Liver (tissue), 3 donors: ENCODE measurements around the gene ZYG11B.

Experiments
- ATF3 ChIP-seq: IDR thresholded peaks from 2 replicates; pipeline ENCODE4 v1.6.1; 2016; ENCODE audit warnings: antibody characterized with exemption
- CTCF ChIP-seq: fragments of 150-350 bp; IDR thresholded peaks from 2 replicates; pipeline ENCODE4 v1.5.1; 2017; ENCODE audit warnings: improper control_type of control experiment, low read depth, low read length; ENCODE audit not compliant: missing input control
- EGR1 ChIP-seq, 2 donors: IDR thresholded peaks; 2 replicates each; pipeline ENCODE4 v1.6.1; 2016 to 2018; ENCODE audit warnings: antibody characterized with exemption in 2 of 2, low read depth in 2 of 2
- GABPA ChIP-seq, 2 donors: IDR thresholded peaks in 1 of 2; conservative IDR thresholded peaks in 1 of 2; 2 replicates each; pipeline ENCODE4 v1.6.1; 2016; ENCODE audit warnings: antibody characterized with exemption in 2 of 2, mild to moderate bottlenecking in 1 of 2, moderate library complexity in 1 of 2
- JUND ChIP-seq, 2 donors: IDR thresholded peaks; 2 replicates each; pipeline ENCODE4 v1.6.1; 2016; ENCODE audit warnings: antibody characterized with exemption in 2 of 2
- MAX ChIP-seq: IDR thresholded peaks from 2 replicates; pipeline ENCODE4 v1.6.1; 2016; ENCODE audit warnings: antibody characterized with exemption
- RAD21 ChIP-seq, 2 donors: IDR thresholded peaks; 2 replicates each; pipeline ENCODE4 v1.6.1; 2016; ENCODE audit warnings: antibody characterized with exemption in 2 of 2, mild to moderate bottlenecking in 2 of 2
- REST ChIP-seq: IDR thresholded peaks from 2 replicates; pipeline ENCODE4 v1.6.1; 2016; ENCODE audit warnings: antibody characterized with exemption, mild to moderate bottlenecking
- RXRA ChIP-seq, 2 donors: IDR thresholded peaks; 2 replicates each; pipeline ENCODE4 v1.6.1; 2017 to 2018; ENCODE audit warnings: antibody characterized with exemption in 2 of 2, mild to moderate bottlenecking in 1 of 2
- TAF1 ChIP-seq: conservative IDR thresholded peaks from 2 replicates; pipeline ENCODE4 v1.6.1; 2016; ENCODE audit warnings: antibody characterized with exemption, mild to moderate bottlenecking
- YY1 ChIP-seq: IDR thresholded peaks from 2 replicates; pipeline ENCODE4 v1.6.1; 2016; ENCODE audit warnings: antibody characterized with exemption, mild to moderate bottlenecking
- ZBTB33 ChIP-seq: IDR thresholded peaks from 2 replicates; pipeline ENCODE4 v1.6.1; 2016; ENCODE audit warnings: antibody characterized with exemption
- donor health status: healthy.
- donor health status: healthy.

GRCh38 chr1:52842643-52843310 is 116.5 kb downstream of the ZYG11B start, which contains the start of gene ZYG11A:
- no peak for TF ChIP-seq ATF3
- no peak for TF ChIP-seq TAF1
- TF ChIP-seq CTCF, result peak; percentile 36
- no peak for TF ChIP-seq EGR1 (IDR thresholded peaks at IDR 0.05; ENCODE audit: low read depth in 2 of 2)
- no peak for TF ChIP-seq MAX
- TF ChIP-seq YY1, result no peak
- TF ChIP-seq REST, result no peak
- no peak for TF ChIP-seq JUND (IDR thresholded peaks at IDR 0.05)
- TF ChIP-seq GABPA (IDR thresholded peaks at IDR 0.05 in 1 of 2, conservative IDR thresholded peaks at IDR 0.05 in 1 of 2), result no peak
- TF ChIP-seq RAD21 (IDR thresholded peaks at IDR 0.05), result peak in 1 of 2 donors; percentile 44
- TF ChIP-seq RXRA (IDR thresholded peaks at IDR 0.05), result no peak
- peak; percentile 77 for TF ChIP-seq ZBTB33
